B cell (primary cell): ENCODE measurements around the gene PHYHIPL.

Experiments
- EZH2 ChIP-seq: IDR thresholded peaks from 2 replicates; pipeline ENCODE4 v1.6.1; 2012; ENCODE audit warnings: borderline replicate concordance, low read depth, mild to moderate bottlenecking, moderate library complexity, low read length; ENCODE audit not compliant: insufficient read depth, poor library complexity, severe bottlenecking
- TF ChIP-seq, protein P1 (sequence below): fragments of 200-600 bp; IDR thresholded peaks from one replicate; pipeline ENCODE4 v1.8.0; 2022; ENCODE audit warnings: antibody characterized with exemption, mild to moderate bottlenecking

DNA sequence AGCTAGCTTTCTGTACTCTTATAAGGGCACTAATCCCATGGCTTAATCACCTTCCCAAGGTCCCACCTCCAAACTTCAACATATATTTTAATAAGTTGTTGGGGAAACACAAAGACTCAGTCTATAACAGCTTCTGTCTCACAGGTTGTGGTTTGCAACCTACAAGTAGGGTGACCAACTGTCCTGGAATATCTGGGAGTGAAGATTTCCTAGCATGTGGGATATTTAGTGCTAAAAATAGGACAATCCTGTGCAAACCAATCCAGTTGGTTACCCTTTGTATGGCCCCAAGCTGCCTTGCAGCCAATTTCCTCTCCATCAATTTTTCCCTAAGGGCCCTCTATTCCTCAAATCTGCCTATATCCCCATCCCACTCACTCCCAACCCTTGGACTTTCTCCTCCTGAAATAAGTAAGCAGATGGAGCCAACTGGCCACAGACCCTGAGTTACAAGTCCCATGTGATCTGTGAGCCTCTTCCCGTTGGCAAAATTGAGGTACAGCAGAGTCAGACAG lies 103.6 kb downstream of the PHYHIPL start:
- TF ChIP-seq, protein P1, sequence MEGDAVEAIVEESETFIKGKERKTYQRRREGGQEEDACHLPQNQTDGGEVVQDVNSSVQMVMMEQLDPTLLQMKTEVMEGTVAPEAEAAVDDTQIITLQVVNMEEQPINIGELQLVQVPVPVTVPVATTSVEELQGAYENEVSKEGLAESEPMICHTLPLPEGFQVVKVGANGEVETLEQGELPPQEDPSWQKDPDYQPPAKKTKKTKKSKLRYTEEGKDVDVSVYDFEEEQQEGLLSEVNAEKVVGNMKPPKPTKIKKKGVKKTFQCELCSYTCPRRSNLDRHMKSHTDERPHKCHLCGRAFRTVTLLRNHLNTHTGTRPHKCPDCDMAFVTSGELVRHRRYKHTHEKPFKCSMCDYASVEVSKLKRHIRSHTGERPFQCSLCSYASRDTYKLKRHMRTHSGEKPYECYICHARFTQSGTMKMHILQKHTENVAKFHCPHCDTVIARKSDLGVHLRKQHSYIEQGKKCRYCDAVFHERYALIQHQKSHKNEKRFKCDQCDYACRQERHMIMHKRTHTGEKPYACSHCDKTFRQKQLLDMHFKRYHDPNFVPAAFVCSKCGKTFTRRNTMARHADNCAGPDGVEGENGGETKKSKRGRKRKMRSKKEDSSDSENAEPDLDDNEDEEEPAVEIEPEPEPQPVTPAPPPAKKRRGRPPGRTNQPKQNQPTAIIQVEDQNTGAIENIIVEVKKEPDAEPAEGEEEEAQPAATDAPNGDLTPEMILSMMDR, result no peak
- TF ChIP-seq EZH2, result no peak
